ENCODE data around the gene DCTPP1. TPM values are rescaled to one million over a fixed set of nuclear protein-coding genes. Genes with fewer than 3 reads are reported as not detected.

DCTPP1 gene
- total and polyA plus RNA-seq, 2 of the 13 experiments (the other 11 are each of a cell fraction or from before 2014, with no cell fraction given) = 54.8 to 74.4 TPM

DNA sequence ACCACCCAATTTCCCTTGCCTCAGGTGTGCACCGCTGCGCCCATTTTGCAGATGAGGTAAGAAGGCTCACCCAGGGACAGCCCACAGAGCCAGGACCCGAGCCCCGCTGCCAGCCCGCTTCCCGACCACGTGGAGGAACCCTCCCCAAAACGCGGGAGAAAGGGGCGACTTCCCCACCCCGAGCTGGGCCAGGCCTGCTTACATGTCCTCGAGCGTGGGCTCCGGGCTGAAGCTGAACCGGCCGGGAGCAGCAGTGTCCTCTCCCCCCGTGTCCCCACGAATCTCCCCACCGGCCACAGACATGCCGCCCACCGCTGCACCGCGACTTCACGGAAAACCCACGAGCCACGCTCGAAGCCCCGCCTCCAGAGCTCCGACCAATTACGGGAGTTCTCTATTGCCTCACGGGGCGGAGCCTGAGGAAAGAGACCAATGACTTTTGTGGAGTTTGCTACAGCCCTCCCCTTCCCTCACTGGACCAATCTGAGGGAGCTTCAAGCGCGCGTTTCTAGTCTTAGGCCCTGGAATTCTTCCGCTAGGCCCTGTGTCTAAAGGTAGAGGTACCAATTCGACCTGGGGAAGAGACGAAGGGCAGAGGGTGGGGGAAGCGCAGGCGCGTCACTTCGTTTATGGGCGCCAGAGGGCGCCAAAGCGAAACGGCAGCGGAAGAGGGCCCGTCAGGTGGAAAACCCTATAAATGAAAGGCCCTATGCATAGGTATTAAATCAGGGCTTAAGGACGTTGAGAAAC, at the start of gene DCTPP1 (continued):
- TF ChIP-seq, protein P1, sequence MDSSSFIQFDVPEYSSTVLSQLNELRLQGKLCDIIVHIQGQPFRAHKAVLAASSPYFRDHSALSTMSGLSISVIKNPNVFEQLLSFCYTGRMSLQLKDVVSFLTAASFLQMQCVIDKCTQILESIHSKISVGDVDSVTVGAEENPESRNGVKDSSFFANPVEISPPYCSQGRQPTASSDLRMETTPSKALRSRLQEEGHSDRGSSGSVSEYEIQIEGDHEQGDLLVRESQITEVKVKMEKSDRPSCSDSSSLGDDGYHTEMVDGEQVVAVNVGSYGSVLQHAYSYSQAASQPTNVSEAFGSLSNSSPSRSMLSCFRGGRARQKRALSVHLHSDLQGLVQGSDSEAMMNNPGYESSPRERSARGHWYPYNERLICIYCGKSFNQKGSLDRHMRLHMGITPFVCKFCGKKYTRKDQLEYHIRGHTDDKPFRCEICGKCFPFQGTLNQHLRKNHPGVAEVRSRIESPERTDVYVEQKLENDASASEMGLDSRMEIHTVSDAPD (CRISPR knock-in tag; IDR thresholded peaks at IDR 0.05) = peak; percentile 63; the same call in 1 of the 2 replicates
- TF ChIP-seq RBM22 (optimal IDR thresholded peaks at IDR 0.05; ENCODE audit: low read length) = no peak
- TF ChIP-seq HBP1 (CRISPR knock-in tag; IDR thresholded peaks at IDR 0.05; ENCODE audit: low read depth) = peak; percentile 19; the same call in 1 of the 2 replicates
- TF ChIP-seq FOXP4 (CRISPR knock-in tag; IDR thresholded peaks at IDR 0.05) = peak; percentile 72
- TF ChIP-seq, protein P2, sequence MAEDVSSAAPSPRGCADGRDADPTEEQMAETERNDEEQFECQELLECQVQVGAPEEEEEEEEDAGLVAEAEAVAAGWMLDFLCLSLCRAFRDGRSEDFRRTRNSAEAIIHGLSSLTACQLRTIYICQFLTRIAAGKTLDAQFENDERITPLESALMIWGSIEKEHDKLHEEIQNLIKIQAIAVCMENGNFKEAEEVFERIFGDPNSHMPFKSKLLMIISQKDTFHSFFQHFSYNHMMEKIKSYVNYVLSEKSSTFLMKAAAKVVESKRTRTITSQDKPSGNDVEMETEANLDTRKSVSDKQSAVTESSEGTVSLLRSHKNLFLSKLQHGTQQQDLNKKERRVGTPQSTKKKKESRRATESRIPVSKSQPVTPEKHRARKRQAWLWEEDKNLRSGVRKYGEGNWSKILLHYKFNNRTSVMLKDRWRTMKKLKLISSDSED (CRISPR knock-in tag; IDR thresholded peaks at IDR 0.05) = 0 out of 2 replicates have a peak, but pooled peaks have one; percentile 64
- TF ChIP-seq U2AF1 (optimal IDR thresholded peaks at IDR 0.05; ENCODE audit: low read depth, low read length) = no peak
- no peak for TF ChIP-seq HNRNPLL (IDR thresholded peaks at IDR 0.05; ENCODE audit: low read depth, low read length, poor library complexity, severe bottlenecking)
- peak; percentile 83; the same call in 1 of the 2 replicates for TF ChIP-seq ZNF713 (CRISPR knock-in tag; IDR thresholded peaks at IDR 0.05)
- TF ChIP-seq BRCA1 (CRISPR knock-in tag; IDR thresholded peaks at IDR 0.05) = peak; percentile 20; the same call in 1 of the 2 replicates
- TF ChIP-seq RELA (CRISPR knock-in tag; IDR thresholded peaks at IDR 0.05) = peak; percentile 50; the same call in 1 of the 2 replicates
- TF ChIP-seq ZNF512B (CRISPR knock-in tag; IDR thresholded peaks at IDR 0.05; ENCODE audit: borderline replicate concordance) = no peak
- no peak for TF ChIP-seq EZH2 (conservative IDR thresholded peaks at IDR 0.05; ENCODE audit: low read depth, low read length)
- peak; percentile 56 for TF ChIP-seq ZKSCAN1 (IDR thresholded peaks at IDR 0.05; ENCODE audit: low read length)
- peak; percentile 68; the same call in 1 of the 2 replicates for TF ChIP-seq KLF11 (CRISPR knock-in tag; IDR thresholded peaks at IDR 0.05)
- peak; percentile 69; the same call in 1 of the 2 replicates for TF ChIP-seq ZNF138 (CRISPR knock-in tag; IDR thresholded peaks at IDR 0.05; ENCODE audit: low read depth)
- peak; percentile 30 for TF ChIP-seq ZNF547 (CRISPR knock-in tag; IDR thresholded peaks at IDR 0.05)

Data from HepG2 (cell line).